Sigmoid colon (tissue), 4 donors: ENCODE results near the gene AHCYL2.
"Not testable (repeated sequence)": the region's sequence is repeated elsewhere in the genome, so short reads cannot be mapped to it uniquely, and the experiment has no call there.

Experiments used
- CTCF ChIP-seq, 4 experiments: fragments of 450-650 bp in 3 of 4; fragments of 200-600 bp in 1 of 4; IDR thresholded peaks; one replicate each; pipeline ENCODE4 v1.5.1; 2016 to 2019; ENCODE audit warnings: antibody characterized with exemption in 4 of 4, mild to moderate bottlenecking in 3 of 4, moderate library complexity in 2 of 4
- EP300 ChIP-seq, 4 donors: sonication (generic); formaldehyde crosslinking; IDR thresholded peaks; one replicate each; pipeline ENCODE4 v1.6.1; 2017; ENCODE audit warnings: antibody characterized with exemption in 4 of 4
- POLR2A ChIP-seq, 2 donors: fragments of 450-650 bp; IDR thresholded peaks; one replicate each; pipeline ENCODE4 v1.6.1; 2016; ENCODE audit warnings: antibody characterized with exemption in 2 of 2, mild to moderate bottlenecking in 2 of 2, moderate library complexity in 2 of 2

- TF ChIP-seq POLR2A, EP300, CTCF (IDR thresholded peaks at IDR 0.05): not testable (repeated sequence)
Observed at GRCh38 chr7:129216101-129216715, 8.6 kb upstream of the AHCYL2 start.
